D721Med (cell line): Measurements from ENCODE around the gene NT5C1A.

Source experiments
- DNase-seq: peaks from one replicate; pipeline ENCODE4 v3.0.0; 2011; ENCODE audit warnings: low spot score; ENCODE audit not compliant: insufficient read length
- FAIRE-seq: peaks from 2 replicates; lab custom pipeline; 2011; peaks lifted over from hg19 to GRCh38; lab: Jason Lieb, UNC
- TF ChIP-seq, protein P1 (sequence below): IDR thresholded peaks from 2 replicates; pipeline ENCODE4 v1.5.1; 2012; ENCODE audit warnings: mild to moderate bottlenecking, control low read depth; ENCODE audit not compliant: insufficient read depth; ENCODE audit errors: missing control alignments

The NT5C1A gene

DNA sequence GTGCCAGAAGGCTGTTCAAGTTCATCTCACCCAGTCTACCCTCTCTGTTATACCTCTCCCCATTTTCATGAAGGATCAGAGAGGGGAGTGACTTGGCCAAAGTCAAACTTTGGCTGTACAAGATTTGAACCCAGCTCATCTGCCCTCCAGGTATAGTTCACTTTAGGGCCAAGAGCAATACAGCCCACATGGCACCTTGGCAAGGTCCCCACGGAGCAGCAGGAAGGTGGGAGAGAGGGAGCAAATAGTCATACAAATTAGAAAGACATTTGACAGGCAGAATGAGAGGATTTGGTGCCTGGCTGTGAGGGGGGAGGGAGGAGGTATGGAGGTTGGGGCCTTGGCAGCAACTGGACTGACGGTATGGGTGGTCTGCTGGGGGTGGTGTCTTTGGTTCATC is 18.3 kb upstream of the NT5C1A start:
- FAIRE-seq (no peak), DNase-seq (no peak)
- TF ChIP-seq, protein P1, sequence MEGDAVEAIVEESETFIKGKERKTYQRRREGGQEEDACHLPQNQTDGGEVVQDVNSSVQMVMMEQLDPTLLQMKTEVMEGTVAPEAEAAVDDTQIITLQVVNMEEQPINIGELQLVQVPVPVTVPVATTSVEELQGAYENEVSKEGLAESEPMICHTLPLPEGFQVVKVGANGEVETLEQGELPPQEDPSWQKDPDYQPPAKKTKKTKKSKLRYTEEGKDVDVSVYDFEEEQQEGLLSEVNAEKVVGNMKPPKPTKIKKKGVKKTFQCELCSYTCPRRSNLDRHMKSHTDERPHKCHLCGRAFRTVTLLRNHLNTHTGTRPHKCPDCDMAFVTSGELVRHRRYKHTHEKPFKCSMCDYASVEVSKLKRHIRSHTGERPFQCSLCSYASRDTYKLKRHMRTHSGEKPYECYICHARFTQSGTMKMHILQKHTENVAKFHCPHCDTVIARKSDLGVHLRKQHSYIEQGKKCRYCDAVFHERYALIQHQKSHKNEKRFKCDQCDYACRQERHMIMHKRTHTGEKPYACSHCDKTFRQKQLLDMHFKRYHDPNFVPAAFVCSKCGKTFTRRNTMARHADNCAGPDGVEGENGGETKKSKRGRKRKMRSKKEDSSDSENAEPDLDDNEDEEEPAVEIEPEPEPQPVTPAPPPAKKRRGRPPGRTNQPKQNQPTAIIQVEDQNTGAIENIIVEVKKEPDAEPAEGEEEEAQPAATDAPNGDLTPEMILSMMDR, result no peak

GRCh38 chr1:39689635-39690034 is 17.7 kb upstream of the NT5C1A start:
- TF ChIP-seq, protein P1, result no peak
- no peak for DNase-seq
- FAIRE-seq, result no peak

DNA sequence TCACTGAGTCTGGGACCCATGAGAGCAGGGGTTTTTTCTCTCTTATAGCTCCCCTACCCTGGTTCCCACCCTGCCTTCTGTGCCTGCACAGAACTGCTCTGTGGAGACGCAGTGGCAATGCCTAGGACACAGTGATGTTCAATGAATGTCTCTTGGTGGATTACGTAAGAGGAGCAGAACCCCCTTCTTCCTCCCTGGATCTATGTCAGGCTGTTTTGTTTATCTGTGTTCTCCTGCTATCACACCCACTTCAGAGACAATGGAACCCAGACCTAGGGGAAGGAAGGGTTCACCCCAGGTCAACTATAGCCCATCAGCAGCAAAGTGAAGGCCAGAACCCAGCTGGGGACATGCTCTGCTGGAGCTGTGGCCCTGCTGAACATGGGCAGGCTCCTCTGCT is 17.3 kb upstream of the NT5C1A start:
- TF ChIP-seq, protein P1, result no peak
- no peak for DNase-seq
- FAIRE-seq, result no peak

DNA sequence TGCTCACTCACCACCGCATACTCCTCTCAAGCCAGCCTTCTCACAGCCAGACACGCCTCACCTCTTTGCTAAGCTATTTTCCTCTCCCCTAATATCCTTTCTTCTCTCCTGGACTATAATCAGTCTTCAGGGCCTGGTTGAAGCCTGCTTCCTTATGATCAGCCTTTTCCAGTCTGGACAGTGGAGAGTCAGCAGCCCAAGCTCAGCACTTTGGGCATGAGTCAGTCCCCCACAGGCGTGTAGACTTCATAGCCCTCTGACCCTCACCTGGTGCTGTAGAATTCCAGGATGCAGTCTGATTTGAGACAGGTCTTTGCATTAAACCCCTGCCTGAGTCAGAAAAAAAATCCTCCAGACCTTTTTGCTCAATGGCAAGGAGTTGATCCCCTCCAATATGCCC is 16.8 kb upstream of the NT5C1A start:
- no peak for DNase-seq
- FAIRE-seq, result no peak
- TF ChIP-seq, protein P1, result no peak

DNA sequence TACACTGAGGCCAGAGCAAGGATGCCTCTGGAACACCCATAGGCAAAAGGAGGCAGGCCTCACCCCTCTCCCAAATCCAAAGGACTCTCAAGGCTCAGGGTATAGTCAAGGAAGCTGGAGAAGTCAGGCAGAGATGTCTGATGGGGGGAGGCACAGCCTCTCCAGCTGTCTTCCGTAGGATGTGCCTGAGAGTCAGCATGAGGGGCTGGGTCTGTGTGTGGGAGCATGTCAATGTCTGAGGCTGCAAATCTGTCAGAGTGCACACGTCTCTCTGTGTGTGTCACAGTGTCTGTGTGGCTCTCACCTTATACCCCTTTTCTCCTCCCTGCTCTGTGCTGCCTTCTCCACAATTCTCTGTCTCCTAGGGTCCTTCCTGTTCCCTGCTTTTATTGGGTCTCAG is 15.3 kb upstream of the NT5C1A start:
- FAIRE-seq (no peak), DNase-seq (no peak)
- TF ChIP-seq, protein P1, result no peak

DNA sequence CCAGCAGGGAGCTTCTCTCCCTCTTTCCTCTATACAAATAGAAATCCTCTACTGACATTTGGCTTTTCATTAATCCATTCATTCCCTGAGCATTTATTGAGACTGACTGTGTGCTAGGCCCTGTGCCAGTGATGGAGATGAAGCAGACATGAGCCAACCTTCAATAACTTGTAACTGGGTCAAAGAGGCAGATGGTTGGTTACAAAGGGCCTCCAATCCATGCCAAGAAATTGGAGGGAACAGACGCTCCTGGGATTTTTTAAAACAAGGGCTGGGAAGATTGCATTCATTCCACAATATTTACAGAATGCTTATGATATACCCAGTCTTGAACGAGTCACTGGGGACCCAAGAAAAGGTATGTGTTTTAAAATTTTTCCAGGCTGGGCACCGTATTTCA is 13.2 kb upstream of the NT5C1A start:
- TF ChIP-seq, protein P1, result no peak
- DNase-seq (no peak), FAIRE-seq (no peak)

- TF ChIP-seq, protein P1, result no peak
- no peak for FAIRE-seq
These were observed 12.4 kb upstream of the NT5C1A start for GRCh38 chr1:39684313-39684664.

More at GRCh38 chr1:39684313-39684664, 12.4 kb upstream of the NT5C1A start:
- no peak for DNase-seq
